Fibroblast of villous mesenchyme (primary cell): ENCODE data around the gene SMU1. TPM values are rescaled to one million over a fixed set of nuclear protein-coding genes. Genes with fewer than 3 reads are reported as not detected.

ENCODE experiments used
- DNase-seq: peaks from one replicate; pipeline ENCODE4 v3.0.0-alpha.2; 2010; ENCODE audit warnings: low read depth
- H3K4me3 ChIP-seq: 2 replicates; pipeline ENCODE4 v1.5.1; 2011; ENCODE audit warnings: low read depth, mild to moderate bottlenecking, low read length
- CTCF ChIP-seq: IDR thresholded peaks from 2 replicates; pipeline ENCODE4 v1.5.1; 2012; ENCODE audit warnings: low read depth, mild to moderate bottlenecking, low read length; ENCODE audit not compliant: insufficient read depth
- total RNA-seq: library from RNA; depleted of rRNA; stranded (reverse); fragments of >200 nt; gene quantifications from 2 replicates; pipeline ENCODE4 v1.2.3, GENCODE V29; 2012

SMU1 gene
- total RNA-seq, 1 donor = 42.7 TPM

GRCh38 chr9:33110686-33111085 lies 34.2 kb upstream of the SMU1 start:
- no peak for DNase-seq
- H3K4me3 ChIP-seq = no peak overlapping the region
- TF ChIP-seq CTCF = no peak

- no peak overlapping the region for H3K4me3 ChIP-seq
- DNase-seq = no peak
- no peak for TF ChIP-seq CTCF
Measured at GRCh38 chr9:33109850-33110595, 33.5 kb upstream of the SMU1 start.

- no peak for DNase-seq
- no peak overlapping the region for H3K4me3 ChIP-seq
- no peak for TF ChIP-seq CTCF
Measured at GRCh38 chr9:33109097-33109496, 32.6 kb upstream of the SMU1 start.

GRCh38 chr9:33108472-33108871 lies 32.0 kb upstream of the SMU1 start:
- H3K4me3 ChIP-seq = no peak overlapping the region
- no peak for TF ChIP-seq CTCF
- DNase-seq = no peak

- no peak for TF ChIP-seq CTCF
- H3K4me3 ChIP-seq = no peak overlapping the region
- DNase-seq = no peak
Measured at GRCh38 chr9:33107762-33108161, 31.3 kb upstream of the SMU1 start.

DNA sequence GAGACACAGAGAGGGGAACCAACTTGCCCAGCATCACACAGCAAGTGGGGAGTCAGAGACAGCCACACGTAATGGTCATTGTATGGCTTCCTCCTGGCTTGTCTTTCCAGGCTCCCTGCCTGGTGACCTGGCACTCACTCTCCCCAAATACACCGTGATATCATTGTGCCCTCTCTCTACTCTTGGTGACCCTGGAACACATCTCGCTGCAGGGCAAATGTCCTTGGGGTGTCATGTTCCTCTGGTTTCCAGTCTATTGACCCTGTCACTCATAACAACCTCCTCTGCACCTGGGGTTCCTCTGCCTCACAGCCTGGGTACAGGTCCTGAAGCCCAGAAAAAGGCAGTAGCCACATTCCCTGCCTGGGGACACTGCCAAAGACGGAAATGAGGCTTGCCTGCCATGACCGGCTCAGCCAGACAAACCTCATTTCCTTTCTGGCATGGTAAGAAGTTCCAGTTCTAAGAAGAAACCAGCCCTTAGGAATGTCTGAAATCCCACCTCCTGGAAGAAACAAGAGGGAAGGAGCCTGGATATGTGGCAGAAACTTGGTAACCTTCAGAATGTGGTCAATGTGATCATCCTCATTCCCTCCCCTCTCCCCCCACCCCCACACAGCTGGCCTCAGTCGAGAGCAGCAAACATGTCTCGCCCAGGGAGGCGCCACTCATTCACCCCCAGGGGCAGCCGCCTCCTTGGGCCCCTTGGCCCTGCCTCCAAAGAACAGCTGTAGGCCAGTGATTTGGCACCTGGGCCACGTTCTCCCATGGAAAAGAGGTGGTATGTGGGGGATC lies 30.6 kb upstream of the SMU1 start:
- no peak for TF ChIP-seq CTCF
- DNase-seq = peak; percentile 64
- no peak overlapping the region for H3K4me3 ChIP-seq
